Measurements from ENCODE around the gene ZFP1. TPM values are rescaled to one million over a fixed set of nuclear protein-coding genes. Genes with fewer than 3 reads are reported as not detected.

ZFP1 gene
- total RNA-seq, 6 donors from 2014 or later, result 4.2 to 10.8 (median 7.0) TPM

GRCh38 chr16:75193730-75194444 is 45.6 kb downstream of the ZFP1 start:
- no peak overlapping the region for H3K27ac ChIP-seq
- no peaks in the 10 kb centered on the region for H3K36me3 ChIP-seq
- no peaks in the 10 kb centered on the region for H3K27me3 ChIP-seq
- no peak for ATAC-seq (ENCODE audit: low FRiP score in 2 of 2)
- no peak for TF ChIP-seq POLR2AphosphoS5 (IDR thresholded peaks at IDR 0.05)
- no peak for TF ChIP-seq CTCF (IDR thresholded peaks at IDR 0.05)
- TF ChIP-seq EP300 (IDR thresholded peaks at IDR 0.05), result no peak
- no peak for TF ChIP-seq POLR2A (IDR thresholded peaks at IDR 0.05)
- WGBS, 2 donors, result 85 to 86% methylated on average over 8 to 10 of the region's 10 CpGs
- peak in 1 of 2 donors; percentile 41 for DNase-seq
- H3K9me3 ChIP-seq, result no peaks in the 10 kb centered on the region
- no peak overlapping the region for H3K4me3 ChIP-seq
- H3K4me1 ChIP-seq, result no peaks in the 10 kb centered on the region

GRCh38 chr16:75195811-75196790 is 47.8 kb downstream of the ZFP1 start:
- Histone ChIP-seq H3K4me3 (no peak overlapping the region), H3K9me3 (no peaks in the 10 kb centered on the region), H3K27ac (no peak overlapping the region), H3K4me1 (peaks cover 0 to 6% (median 1%) of the 10 kb centered on the region in 4 donors), H3K36me3 (no peaks in the 10 kb centered on the region), H3K27me3 (no peaks in the 10 kb centered on the region)
- no peak for ATAC-seq (ENCODE audit: low FRiP score in 2 of 2)
- 86 to 91% methylated on average over 21 to 23 of the region's 24 CpGs for WGBS, 2 donors
- DNase-seq, result no peak
- TF ChIP-seq POLR2A (IDR thresholded peaks at IDR 0.05) (no peak), CTCF (IDR thresholded peaks at IDR 0.05) (no peak), POLR2AphosphoS5 (IDR thresholded peaks at IDR 0.05) (no peak), EP300 (IDR thresholded peaks at IDR 0.05) (no peak)

GRCh38 chr16:75196836-75197235 is 48.5 kb downstream of the ZFP1 start:
- TF ChIP-seq POLR2A (IDR thresholded peaks at IDR 0.05), result no peak
- TF ChIP-seq CTCF (IDR thresholded peaks at IDR 0.05), result no peak
- TF ChIP-seq POLR2AphosphoS5 (IDR thresholded peaks at IDR 0.05), result no peak
- no peak for TF ChIP-seq EP300 (IDR thresholded peaks at IDR 0.05)
- H3K9me3 ChIP-seq, result no peaks in the 10 kb centered on the region
- no peak for ATAC-seq (ENCODE audit: low FRiP score in 2 of 2)
- 89 to 92% methylated on average over 8 of the region's 9 CpGs for WGBS, 2 donors
- peaks cover 0 to 6% (median 1%) of the 10 kb centered on the region in 4 donors for H3K4me1 ChIP-seq
- H3K4me3 ChIP-seq, result no peak overlapping the region
- peak in 1 of 2 donors; percentile 6 for DNase-seq
- no peak overlapping the region for H3K27ac ChIP-seq
- no peaks in the 10 kb centered on the region for H3K27me3 ChIP-seq
- no peaks in the 10 kb centered on the region for H3K36me3 ChIP-seq

GRCh38 chr16:75197522-75198134 is 49.3 kb downstream of the ZFP1 start:
- Histone ChIP-seq H3K36me3 (no peaks in the 10 kb centered on the region), H3K4me1 (peaks cover 0 to 6% (median 1%) of the 10 kb centered on the region in 4 donors), H3K9me3 (no peaks in the 10 kb centered on the region), H3K4me3 (no peak overlapping the region), H3K27ac (no peak overlapping the region), H3K27me3 (no peaks in the 10 kb centered on the region)
- ATAC-seq (ENCODE audit: low FRiP score in 2 of 2) (no peak), DNase-seq (peak in 1 of 2 donors; percentile 7)
- WGBS, 2 donors, result 41 to 55% methylated on average over 14 of the region's 14 CpGs
- TF ChIP-seq CTCF (IDR thresholded peaks at IDR 0.05) (no peak), POLR2AphosphoS5 (IDR thresholded peaks at IDR 0.05) (no peak), POLR2A (IDR thresholded peaks at IDR 0.05) (no peak), EP300 (IDR thresholded peaks at IDR 0.05) (no peak)

Data from upper lobe of left lung (tissue), 6 donors.